ENCODE measurements around the gene BRME1.
A peak's percentile ranks its signal among the peaks of the same experiment; 100 is the strongest.

The BRME1 gene

DNA sequence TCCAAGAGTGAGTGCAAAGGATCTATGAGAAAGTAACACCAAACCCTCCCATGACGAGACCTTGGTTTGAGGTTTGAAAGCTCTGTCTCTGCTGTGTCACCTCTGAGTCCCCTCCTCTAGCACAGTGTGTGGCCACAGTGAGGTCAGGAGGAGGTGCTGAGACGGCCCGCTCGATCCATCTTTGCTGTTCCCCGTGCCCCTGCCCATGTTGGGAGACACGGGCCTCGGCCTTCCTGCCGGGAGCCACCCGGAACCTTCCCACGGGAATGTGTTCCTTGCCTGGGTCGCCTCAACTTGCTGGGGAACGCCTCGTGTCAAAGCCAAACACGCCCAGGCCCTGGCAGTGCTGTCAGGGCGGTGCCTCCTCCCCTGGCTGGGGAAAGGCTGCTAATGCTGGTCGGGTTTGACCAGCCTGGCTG, 18.9 kb downstream of the BRME1 start:
- no peak for DNase-seq

DNA sequence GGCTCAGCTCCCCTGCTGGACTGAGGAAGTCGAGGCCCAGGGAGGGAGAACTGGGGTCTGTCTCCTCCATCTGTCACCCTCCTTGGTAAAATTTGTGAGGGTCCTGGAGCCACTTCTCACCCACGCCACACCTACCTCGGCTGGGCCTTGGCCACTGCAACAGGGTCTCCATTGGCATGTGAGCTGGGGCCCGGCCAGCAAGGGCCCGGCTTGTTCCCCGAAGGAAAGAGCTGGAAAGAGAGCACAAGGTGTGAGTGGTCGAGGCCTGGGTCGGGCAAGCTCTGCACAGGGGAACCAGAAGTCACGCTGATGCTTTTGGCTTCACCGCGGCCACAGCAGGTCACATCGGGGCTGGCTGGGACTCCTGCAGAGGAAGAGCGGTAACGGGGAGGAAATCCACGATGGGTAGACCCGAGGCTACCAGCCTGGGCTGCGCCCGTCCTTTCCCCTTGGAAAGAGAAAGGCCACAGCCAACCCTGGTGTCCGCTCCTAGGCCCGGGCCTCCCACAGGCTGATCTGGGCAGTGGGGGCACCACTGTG, 20.0 kb downstream of the BRME1 start:
- DNase-seq = no peak

DNA sequence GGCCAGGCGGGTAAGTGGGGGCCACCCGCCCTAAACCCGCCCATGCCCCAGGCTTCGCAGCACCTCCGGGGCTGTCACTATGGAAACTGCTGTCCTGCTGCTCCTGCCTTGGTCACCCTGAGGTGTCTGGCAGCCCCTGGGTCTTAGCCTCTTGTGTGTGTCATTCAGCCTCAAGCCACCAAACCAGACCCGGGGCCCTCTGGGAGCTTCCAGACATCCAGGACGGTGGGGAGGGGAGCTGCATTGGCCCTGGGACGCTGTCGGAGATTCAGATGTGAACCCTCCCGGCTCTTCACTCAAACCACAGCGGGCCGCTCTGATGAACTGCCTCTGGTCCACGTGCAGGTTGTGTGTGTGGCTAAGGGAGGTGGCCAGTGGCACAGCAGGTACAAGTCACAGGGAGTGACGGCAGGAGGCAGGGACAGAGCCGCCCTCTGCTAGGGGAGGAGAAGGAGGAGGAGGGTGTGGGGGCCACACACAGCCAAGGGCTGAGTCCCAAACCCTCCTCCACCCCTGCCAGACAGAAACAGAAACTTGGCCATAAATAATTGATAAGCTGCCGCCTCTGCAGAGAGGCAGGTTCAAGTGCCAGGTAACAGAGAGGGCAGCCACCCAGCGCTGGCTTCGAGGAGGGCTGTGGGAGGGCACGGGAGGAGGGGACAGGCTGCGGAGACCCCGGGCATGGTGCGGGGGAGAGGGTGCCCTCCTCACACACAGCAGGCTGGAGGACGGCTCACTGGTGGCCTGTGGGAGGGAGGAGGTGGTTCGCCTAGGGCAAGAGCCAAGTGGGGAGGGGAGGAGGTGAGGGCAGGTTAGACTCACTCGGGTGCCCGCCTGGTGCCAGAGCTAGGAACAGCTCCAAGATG, 21.0 kb downstream of the BRME1 start:
- no peak for DNase-seq

DNA sequence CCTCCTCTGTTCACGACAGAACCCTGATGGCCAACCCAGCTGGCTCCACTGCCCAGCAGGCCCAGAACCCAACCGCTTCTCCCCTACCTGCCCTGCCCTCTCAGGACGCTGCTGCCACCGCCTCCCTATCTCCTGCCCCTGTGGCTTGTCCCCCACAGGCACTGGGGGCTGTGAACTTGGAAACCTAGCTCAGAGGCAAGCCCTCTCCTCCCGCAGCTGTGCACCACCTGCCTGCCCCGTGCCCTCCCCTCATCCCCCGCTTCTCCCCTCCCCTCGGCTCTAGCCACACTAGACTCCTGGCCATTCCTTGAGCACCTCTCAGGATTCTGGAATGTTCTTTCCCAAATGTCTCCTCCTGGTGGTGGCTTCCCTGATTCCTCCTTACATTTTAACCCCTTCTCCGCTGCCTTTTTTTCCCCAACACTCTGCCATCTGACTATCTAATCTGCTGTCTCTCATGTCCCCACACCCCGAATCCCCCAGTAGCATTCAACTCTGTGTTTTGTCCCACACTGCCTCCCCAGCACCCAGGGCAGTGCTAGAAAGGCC, 22.3 kb downstream of the BRME1 start:
- no peak for DNase-seq

DNA sequence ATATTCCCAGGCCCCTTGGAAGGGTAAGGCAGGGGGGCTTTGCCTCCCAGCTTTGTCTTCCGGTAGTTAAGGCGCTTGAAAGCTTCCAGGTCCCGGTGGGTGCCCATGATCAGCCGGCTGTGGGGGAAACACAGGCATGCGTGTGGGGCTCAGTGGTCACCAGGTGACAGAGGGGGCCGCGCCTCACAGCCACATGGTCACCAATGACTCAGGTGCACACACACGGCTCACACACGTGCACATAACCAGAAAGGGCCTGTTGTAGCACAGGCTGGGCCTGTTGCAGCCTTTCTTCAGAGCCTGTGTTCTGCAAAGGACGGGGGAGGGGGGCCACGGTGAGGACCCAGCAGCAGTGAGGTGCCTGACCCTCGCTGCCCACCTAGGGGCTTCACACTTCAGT, 23.1 kb downstream of the BRME1 start:
- DNase-seq = no peak

DNA sequence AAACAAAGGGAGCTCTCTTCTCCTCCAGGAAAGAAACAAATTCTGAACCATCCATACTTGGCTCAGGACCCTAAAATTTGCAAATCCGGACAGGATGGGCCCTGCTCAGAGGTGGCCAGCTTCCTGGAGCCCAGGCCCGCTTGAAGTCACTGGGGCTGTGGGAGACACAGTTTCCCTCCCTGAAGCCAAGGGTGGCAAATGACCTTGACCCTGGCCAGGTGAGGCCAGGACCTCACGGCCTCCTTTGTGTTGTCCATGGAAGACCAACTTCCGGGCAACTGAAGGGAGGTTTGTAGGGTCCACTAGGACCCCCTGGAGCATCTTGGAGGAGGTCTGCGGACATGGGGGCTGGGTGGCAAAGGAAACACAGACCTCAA, 23.5 kb downstream of the BRME1 start:
- DNase-seq = no peak

DNA sequence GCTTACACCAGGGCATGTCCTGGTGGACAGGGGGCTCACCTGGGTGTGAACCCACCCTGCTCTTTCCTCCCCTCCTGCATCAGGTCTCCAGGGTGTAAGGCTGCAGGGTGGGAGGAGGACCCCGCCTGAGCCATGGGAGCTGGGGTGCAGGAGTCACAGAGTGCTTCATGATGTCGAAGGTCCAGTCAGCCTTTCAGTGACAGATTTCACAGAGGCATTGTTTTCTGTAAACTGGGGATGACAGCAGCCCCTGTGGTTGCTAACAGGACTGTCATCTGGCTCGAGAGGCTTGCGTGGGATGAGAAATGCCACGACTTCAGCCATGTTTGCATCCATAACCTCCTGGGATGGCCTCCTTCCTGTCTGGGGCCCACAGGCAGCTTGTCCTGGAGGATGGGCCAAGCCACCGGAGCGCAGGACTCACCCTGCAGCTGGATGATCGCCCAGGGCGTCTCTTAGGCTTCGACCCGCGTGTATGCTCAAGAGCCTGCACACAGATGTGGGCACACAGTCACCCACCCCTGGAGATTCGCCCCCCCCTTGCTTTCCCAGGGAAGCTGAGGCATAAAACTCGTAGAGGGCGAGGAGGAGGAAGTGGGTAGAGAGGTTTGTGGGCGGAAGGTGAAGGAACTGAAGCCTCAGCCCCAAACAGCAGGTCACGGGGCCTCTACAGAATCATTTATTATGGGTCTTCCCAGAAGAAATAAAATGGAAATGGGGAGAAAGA, 24.1 kb downstream of the BRME1 start:
- peak; percentile 59 to 81 for DNase-seq

DNA sequence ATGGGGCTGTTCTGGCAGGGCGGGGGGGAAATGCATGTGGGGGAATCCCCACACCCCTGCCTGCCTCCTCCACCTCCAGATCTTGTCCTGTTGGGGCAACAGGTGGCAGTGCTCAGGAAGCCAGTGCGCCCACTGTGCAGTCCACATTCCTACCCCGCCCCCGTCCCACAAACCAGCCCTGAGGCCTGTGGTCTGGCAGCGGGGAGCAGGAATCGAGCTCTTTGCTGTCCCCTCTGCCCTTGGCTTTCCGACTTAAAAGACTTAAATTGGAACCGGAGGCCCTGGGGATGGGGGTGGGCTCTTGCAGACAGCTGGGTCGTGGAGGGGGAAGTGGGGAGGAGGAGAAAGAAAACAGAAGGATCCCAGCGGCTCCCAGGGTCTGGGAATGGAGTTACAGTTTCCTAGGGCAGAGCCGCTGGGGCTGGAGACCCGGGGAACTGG, 24.6 kb downstream of the BRME1 start:
- no peak for DNase-seq

DNA sequence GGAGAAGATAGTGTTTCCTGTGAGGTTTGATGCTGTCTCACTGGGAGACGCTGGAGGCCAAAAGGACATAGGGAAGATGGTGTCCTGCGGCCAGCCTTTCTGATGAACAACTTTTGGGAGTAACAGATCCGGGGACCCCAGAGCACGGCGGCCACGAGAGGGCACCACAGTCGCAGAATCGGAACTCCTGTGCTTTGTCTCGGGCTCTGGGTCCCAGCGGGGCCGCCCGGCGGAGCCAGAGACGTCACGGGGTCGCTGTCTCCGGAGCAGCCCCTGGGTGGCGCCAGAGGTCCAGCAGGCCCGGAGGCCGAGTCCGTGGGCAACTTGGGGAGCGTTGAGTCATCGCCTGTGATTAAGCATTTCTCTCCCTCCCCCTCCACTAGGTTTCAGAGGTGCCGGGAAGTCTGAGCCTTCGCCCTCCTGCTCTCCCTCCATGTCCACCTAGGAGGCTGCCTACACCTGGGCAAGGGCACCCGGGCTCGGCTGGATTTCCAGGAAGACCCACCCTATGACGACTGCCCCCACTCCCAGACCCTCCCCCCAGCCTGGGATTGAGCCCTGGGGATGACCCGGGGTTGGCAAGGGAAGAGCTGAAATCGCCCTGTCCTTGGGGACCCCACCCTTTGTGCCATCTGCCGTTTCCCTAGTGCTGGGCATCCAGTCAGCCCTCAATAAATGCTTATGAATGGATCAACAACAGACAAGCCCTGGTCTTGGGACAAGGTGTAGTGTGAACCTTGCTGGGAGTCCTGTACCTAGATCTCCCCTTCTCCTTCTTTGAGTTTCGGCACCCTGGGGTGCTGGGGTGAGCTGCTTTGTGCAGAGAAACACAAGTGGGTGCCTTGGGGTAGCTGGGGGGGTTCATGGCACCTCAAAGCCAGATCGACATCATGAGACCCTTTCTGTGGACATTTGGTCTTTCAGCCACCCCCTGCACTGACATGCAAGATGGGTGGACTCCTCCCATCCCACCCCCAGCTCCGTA, 25.6 kb downstream of the BRME1 start:
- DNase-seq = peak; percentile 93 to 99

DNA sequence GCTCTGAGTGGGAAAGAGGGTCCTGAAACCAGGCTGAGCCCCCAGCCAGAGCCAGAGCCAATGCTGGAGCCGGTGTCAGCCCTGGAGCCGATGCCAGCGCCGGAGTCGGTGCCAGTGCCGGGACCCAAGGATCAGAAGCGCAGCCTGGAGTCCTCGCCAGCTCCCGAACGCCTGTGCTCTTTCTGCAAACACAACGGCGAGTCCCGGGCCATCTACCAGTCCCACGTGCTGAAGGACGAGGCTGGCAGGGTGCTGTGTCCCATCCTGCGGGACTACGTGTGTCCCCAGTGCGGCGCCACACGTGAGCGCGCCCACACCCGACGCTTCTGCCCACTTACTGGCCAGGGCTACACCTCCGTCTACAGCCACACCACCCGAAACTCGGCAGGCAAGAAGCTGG, 28.6 kb downstream of the BRME1 start:
- no peak for DNase-seq

DNA sequence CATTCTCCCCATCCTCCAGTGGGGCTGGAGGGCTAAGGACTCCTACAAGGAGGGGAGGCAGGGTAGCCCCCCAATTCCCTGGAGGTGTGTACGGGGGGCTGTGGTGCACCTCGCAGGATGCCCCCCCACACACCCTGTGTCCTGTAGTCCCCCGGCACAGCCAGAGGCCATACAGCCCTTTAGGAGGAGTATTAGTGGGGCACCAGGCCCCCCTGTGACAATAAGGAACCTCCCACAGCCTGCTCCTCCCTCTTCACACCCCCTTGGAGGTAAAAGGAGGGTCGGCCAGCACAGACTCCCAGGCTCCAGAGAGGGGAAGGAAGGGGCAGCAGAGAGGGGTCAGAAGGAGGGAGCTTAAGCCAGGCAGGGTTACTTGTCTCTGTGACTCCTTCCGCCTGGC, 29.1 kb downstream of the BRME1 start, which contains the start of gene NANOS3:
NANOS3 (plus strand) TSS at position 301 of the 400 bp plus-strand sequence. CDS start 115 bp downstream, outside the sequence.
- no peak for DNase-seq

DNA sequence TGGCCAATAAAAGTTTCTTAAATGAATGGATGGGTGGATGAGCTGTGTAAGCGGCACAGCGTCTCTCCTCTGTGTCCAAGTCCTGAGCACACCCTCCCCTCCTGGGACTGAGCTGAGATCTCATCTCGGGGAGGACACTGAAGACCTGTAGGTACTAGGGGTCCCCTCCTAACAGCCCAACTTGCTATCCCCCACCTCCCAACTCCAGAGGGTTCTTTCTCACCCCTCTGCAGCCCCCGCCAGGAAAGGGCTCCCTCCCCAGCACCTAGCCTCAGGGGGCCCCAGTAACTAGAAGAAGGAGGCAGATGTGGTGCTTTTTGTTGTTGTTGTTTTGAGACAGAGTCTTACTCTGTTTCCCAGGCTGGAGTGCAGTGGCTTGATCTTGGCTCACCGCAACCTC, 30.1 kb downstream of the BRME1 start:
- no peak for DNase-seq

DNA sequence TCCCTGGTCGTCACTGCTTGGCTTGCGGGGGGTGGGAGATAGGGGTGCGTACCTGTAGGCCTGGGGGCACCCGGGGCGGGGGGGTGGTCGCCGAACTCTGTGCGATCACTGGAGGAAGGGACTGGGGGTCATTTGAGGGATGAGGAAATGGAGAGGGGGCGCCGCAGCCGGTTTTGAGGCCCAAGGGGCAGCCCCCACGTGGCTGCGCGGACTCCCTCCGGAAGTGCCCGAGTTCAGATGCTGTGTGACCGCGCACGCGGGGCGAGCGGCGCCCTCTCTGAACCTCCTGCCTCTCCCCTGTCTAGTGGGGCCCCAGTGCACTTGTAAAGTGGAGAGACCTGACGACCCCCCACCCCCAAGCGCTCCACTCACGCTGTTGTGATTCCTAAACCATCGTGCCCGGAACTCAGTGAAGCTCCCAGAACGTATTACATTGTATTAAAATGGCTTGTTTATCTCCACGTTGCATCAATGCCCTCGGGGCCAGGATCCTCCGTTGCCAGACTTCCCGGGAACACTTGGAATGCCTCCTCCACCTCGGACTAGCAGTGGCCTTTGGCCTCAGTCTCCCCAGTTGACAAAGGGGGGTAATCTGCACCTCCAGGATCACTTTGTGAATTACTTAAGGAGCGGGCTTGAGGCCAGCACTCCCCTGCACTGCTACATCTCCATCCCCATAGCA, 31.9 kb downstream of the BRME1 start:
- no peak for DNase-seq

DNA sequence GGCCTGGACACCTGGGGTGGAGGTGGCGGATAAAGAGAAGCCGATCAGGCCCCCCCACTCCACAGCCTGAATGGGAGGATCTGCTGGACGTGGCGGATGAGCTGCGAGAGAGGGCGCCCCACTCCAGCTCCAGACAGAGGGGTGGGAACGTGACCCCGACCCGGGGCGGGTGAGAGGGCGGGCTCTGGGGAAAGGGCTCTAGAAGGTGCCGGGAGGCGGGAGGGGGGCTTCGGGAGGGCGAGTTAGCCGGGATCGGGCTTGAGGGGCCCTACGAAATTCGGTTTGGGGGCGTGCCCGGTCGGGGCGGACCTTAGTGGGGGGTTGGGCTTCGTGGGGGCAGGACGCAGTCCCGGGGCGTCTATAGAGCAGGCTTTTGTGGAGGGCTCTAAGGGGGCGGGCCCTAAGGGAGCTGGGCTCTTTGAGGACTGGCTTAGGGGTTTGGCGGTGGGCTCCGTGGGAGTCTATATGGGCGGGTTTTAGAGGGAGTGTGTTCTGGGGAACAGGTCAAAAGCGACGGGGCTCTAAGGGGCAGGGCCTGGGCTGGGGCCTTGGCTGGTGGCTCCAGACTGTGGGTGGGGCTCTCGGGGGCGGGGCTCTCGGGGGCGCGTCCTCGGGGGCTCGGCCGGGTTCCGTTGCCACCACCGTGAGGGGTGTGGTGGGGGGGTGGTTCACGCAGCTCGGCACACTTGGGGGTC, 33.1 kb downstream of the BRME1 start:
- no peak for DNase-seq

DNA sequence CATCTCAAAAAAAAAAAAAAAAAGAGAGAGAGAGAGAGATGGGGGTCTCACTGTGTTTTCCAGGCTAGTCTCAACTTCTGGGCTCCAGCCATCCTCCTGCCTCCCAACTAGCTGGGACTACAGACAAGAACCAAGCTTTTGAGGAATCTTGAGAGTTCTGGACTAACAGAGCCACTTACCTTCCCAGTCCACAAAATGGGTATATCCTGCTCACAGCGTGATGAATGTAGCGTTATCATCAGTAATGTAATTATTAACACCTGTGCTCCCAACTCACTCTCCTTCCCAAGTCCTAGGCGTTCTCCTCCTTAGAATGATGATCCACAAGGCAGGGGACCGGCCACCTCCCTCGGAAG, 33.6 kb downstream of the BRME1 start:
- DNase-seq = no peak

DNA sequence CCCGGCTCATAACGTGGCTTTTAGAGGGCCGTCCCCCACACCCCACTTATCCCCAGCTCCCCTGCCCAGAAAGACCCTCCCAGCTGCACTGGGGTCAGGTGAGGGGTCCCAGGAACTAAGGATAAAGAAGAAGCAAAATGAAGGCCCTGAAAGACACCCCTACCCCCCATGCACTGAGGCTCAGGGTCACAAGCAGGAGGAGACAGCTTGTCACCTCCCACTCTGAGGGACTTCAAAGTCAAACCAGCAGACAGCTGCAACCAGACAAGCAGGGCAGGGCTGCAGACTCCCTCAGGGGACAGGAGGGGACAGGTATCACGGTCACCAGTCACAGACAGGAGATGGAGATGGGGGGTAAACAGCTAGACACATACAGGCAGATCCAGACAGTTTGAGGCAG, 35.0 kb downstream of the BRME1 start:
- no peak for DNase-seq

DNA sequence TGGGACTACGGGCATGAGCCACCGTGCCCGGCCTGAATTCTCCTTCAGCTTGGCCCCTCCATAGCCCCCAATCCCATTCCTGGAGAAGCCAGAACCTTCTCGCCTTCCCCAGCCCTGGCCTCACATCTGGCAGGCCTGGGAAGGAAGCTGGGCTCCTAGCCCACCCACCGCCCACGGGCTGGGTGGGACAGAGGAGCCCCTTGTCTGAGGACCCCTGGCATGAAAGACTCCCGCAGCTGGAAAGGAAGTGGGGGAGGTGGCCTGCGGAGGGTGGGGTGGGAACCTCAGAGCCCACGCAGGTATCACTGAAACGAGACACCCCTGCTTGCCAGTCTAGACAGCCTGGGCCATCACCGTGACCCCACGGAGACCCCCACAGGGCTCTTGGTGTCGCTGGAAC, 36.6 kb downstream of the BRME1 start:
- DNase-seq = no peak

DNA sequence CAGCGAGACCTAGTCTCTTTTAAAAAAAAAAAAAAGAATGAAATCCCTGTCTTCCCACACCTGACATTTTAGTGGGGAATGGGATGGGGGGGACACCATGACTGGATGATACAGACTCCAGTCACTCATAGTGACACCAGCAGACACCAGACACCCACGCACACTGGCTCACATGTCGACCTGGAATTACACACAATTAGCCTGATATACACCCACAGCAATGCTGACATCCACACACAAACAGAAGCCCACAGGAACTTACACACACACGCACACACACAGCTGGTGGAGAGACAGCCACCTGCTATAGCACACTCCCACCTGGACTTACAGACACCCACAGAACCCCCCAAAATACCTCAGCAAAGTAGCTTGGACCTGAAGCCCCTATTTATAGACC, 37.3 kb downstream of the BRME1 start:
- DNase-seq = peak; percentile 33 to 74

DNA sequence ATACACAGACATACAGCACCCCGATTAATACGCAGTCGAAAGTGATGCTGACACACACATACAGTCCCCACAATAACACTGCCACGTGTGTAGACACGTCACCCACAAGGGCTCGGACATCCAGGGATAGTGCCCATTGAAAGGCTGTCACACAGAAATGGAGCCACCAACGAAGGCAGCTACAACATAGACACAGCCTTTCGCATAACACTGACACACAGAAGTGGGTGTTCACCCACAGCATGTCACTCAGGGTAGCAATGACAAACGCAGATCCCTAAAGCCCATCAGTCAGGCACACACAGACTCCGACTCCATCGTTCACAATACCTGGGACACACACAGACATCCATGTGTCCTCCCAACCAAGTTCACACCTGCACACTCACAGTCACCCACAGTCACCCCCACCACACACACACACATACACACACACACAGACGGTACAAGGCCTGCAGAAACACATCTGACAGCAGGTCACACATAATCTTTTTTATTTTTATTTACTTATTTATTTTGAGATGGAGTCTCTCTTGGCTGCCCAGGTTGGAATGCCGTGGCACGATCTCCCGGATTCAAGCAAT, 39.4 kb downstream of the BRME1 start:
- DNase-seq = no peak

DNA sequence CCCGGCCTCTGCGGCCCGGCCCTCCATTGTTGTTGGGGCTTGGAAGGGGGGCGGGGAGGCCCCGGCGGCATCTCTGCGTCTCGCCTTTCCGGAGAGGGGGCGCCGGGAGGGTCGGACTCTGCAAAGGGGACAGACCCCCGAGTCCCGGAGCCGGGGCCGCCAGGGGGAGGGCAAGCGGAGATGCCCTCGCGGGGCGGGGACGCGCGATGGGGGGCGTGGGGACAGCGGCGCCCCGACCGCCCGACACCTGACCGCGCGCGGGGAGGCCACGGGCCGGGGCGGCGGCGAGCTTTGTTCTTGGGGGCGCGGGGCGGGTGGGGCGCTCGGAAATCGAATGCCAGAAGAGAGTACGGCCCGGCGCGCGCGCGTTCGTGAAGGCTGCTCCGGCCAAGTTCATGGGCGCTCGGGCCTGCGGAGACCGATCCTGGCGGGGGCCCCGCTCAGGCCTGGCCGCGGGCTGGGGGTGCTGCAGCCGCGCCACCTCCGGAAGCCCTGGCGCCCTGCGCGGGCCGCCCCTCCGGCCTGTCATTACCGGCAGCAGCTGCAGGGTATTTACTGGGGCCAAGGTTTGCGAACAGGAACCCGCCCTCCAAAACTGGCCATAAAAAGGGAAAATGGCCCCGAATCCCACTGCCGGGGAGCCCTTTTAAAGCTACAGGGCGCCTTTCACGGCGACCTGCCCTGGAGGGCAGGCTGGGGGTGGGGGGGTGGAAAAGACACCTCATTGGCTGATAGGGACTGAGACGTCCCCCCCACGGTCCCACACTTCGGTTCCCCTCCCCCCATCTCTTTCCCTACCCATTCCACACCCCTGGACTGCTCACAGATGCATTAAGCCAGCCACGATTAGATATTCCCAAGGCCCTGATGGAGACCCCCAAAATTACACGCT, 40.1 kb downstream of the BRME1 start:
- no peak for DNase-seq

Measured in inflammatory macrophage treated with lipopolysaccharide for 1 hour (primary cell).